DMS53 treated with DMSO at 0.1 percent for 48 hours (cell line): Measurements from ENCODE around the gene WT1.

ENCODE experiments used
- DNase-seq: peaks from one replicate; lab custom pipeline; 2025; ENCODE audit not compliant: unreplicated experiment; lab: John Stamatoyannopoulos, UW

The WT1 gene

GRCh38 chr11:32425761-32426160 lies 9.6 kb downstream of the WT1 start:
- no peak for DNase-seq

- DNase-seq = no peak
Measured at GRCh38 chr11:32422545-32422944, 12.8 kb downstream of the WT1 start.

- DNase-seq = no peak
Measured at GRCh38 chr11:32421992-32422391, 13.3 kb downstream of the WT1 start.

GRCh38 chr11:32420937-32421901 lies 14.1 kb downstream of the WT1 start:
- DNase-seq = no peak

- DNase-seq = no peak
Measured at GRCh38 chr11:32420139-32420538, 15.2 kb downstream of the WT1 start.

- no peak for DNase-seq
Measured at GRCh38 chr11:32418836-32419235, 16.5 kb downstream of the WT1 start.

GRCh38 chr11:32417806-32418205 lies 17.5 kb downstream of the WT1 start:
- DNase-seq = no peak

GRCh38 chr11:32416301-32416700 lies 19.0 kb downstream of the WT1 start:
- DNase-seq = no peak

- no peak for DNase-seq
Measured at GRCh38 chr11:32414925-32415324, 20.4 kb downstream of the WT1 start.

- no peak for DNase-seq
Measured at GRCh38 chr11:32411942-32412615, 23.3 kb downstream of the WT1 start.

GRCh38 chr11:32405592-32405991 lies 29.7 kb downstream of the WT1 start:
- DNase-seq = no peak

- DNase-seq = no peak
Measured at GRCh38 chr11:32402836-32403235, 32.5 kb downstream of the WT1 start.

- DNase-seq = no peak
Measured at GRCh38 chr11:32400670-32401369, 34.5 kb downstream of the WT1 start.

GRCh38 chr11:32400196-32400595 lies 35.1 kb downstream of the WT1 start:
- no peak for DNase-seq

GRCh38 chr11:32396991-32397390 lies 38.3 kb downstream of the WT1 start:
- no peak for DNase-seq

GRCh38 chr11:32396331-32396730 lies 39.0 kb downstream of the WT1 start:
- no peak for DNase-seq

GRCh38 chr11:32395127-32395526 lies 40.2 kb downstream of the WT1 start:
- DNase-seq = no peak

- DNase-seq = no peak
Measured at GRCh38 chr11:32392840-32393239, 42.5 kb downstream of the WT1 start.

GRCh38 chr11:32391956-32392553 lies 43.3 kb downstream of the WT1 start:
- no peak for DNase-seq

- DNase-seq = no peak
Measured at GRCh38 chr11:32391479-32391878, 43.9 kb downstream of the WT1 start.

- DNase-seq = no peak
Measured at GRCh38 chr11:32390712-32391111, 44.6 kb downstream of the WT1 start.
